GM19452 (cell line): ENCODE data around the gene COX4I1.

Experiments
- ATAC-seq: cut with Tn5 transposase; IDR thresholded peaks from one replicate; pipeline ENCODE4 v1.9.1; 2021; ENCODE audit not compliant: unreplicated experiment

COX4I1 gene

DNA sequence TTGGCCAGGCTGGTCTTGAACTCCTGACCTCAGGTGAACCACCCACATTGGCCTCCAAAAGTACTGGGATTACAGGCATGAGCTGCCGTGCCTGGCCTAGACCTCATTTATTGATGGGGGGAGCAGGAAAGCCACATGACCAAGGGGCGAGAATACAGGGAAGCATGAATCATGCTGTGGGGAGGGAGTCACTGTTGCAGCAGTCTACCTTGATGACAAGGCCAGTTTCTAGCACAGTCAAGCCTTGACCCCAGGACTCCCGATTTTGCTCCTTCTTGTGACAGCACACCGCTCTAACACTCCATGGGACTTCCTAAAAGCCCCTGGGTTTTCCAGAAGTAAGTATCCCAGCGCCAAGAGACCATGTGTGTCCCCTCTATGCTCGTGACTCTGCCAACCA lies 56.6 kb downstream of the COX4I1 start:
- no peak for ATAC-seq

- no peak for ATAC-seq
These were observed 57.1 kb downstream of the COX4I1 start for GRCh38 chr16:85856585-85856984.
